Endodermal cell (in vitro differentiated cells): ENCODE results near the gene CAMTA1. TPM values are rescaled to one million over a fixed set of nuclear protein-coding genes. Genes with fewer than 3 reads are reported as not detected.

ENCODE experiments used
- DNase-seq: peaks from one replicate; pipeline ENCODE4 v3.0.0-alpha.2; 2017
- H3K27ac ChIP-seq: 2 replicates; pipeline ENCODE4 v1.5.1; 2013; ENCODE audit warnings: mild to moderate bottlenecking, low read depth, low read length, moderate library complexity
- H3K27me3 ChIP-seq: 2 replicates; pipeline ENCODE4 v1.6.1; 2013; ENCODE audit warnings: mild to moderate bottlenecking, low read length, moderate library complexity; ENCODE audit not compliant: insufficient read depth, control insufficient read depth, poor library complexity, severe bottlenecking
- H3K36me3 ChIP-seq: 2 replicates; pipeline ENCODE4 v1.7.0; 2013; ENCODE audit warnings: mild to moderate bottlenecking, low read length, moderate library complexity; ENCODE audit not compliant: control insufficient read depth, insufficient read depth
- H3K4me1 ChIP-seq: one replicate; pipeline ENCODE4 v1.7.0; 2013; ENCODE audit warnings: low read length; ENCODE audit not compliant: control insufficient read depth, insufficient read depth
- H3K4me3 ChIP-seq: 2 replicates; pipeline ENCODE4 v1.5.1; 2013; ENCODE audit warnings: mild to moderate bottlenecking, low read length, moderate library complexity
- H3K9ac ChIP-seq: 2 replicates; pipeline ENCODE4 v1.6.1; 2013; ENCODE audit warnings: mild to moderate bottlenecking, low read length, moderate library complexity; ENCODE audit not compliant: poor library complexity, severe bottlenecking; ENCODE audit errors: extremely low read depth
- H3K9me3 ChIP-seq: 2 replicates; pipeline ENCODE4 v1.6.1; 2013; ENCODE audit warnings: mild to moderate bottlenecking, low read length, moderate library complexity; ENCODE audit not compliant: control insufficient read depth
- H3K27ac Mint-ChIP-seq: 2 replicates; pipeline ENCODE4 v1.8.0; 2020; ENCODE audit warnings: mixed read lengths
- H3K27me3 Mint-ChIP-seq: 2 replicates; pipeline ENCODE4 v1.8.0; 2021; ENCODE audit warnings: mild to moderate bottlenecking, mixed read lengths; ENCODE audit not compliant: insufficient read depth
- H3K36me3 Mint-ChIP-seq: 2 replicates; pipeline ENCODE4 v1.8.0; 2020; ENCODE audit warnings: low read depth, mixed read lengths
- H3K4me1 Mint-ChIP-seq: 2 replicates; pipeline ENCODE4 v1.8.0; 2020; ENCODE audit warnings: mixed read lengths
- H3K4me3 Mint-ChIP-seq: 2 replicates; pipeline ENCODE4 v1.8.0; 2020; ENCODE audit warnings: mild to moderate bottlenecking, moderate library complexity, mixed read lengths
- H3K9me3 Mint-ChIP-seq: 2 replicates; pipeline ENCODE4 v1.8.0; 2020; ENCODE audit warnings: mild to moderate bottlenecking, mixed read lengths
- CTCF ChIP-seq: fragments of 200-600 bp; sonication (generic); conservative IDR thresholded peaks from 2 replicates; pipeline ENCODE4 v1.5.0; 2021; ENCODE audit warnings: antibody characterized with exemption, mild to moderate bottlenecking
- WGBS, 2 experiments: methylation state at CpG; one replicate each; pipeline versions ENCODE4 v1.1.5 to v1.1.7; 2013; ENCODE audit warnings: missing lambda C conversion rate in 2 of 2, mixed read lengths in 1 of 2; ENCODE audit not compliant: insufficient coverage in 1 of 2, insufficient read length in 1 of 2; 5-methylcytosine and 5-hydroxymethylcytosine counted together
- total RNA-seq, 2 donors: library from RNA; stranded (reverse); fragmentation: NEBNext Ultra II Directional in 1 of 2; extraction: Animal tissue kit (Norgen Biotek cat#: 25700) in 1 of 2; gene quantifications; 2 replicates in 1 of 2; 3 replicates in 1 of 2; pipeline ENCODE4 v1.2.1, GENCODE V29; 2021

Gene CAMTA1
- total RNA-seq, 2 donors from 2014 or later, result 123 to 137 TPM

GRCh38 chr1:7344299-7344698, 559.0 kb downstream of the CAMTA1 start:
- Histone ChIP-seq H3K9me3 (no peaks in the 10 kb centered on the region), H3K9ac (no peak overlapping the region), H3K4me3 (no peak overlapping the region), H3K27me3 (no peaks in the 10 kb centered on the region), H3K36me3 (no peaks in the 10 kb centered on the region), H3K4me1 (no peaks in the 10 kb centered on the region), H3K27ac (no peak overlapping the region)
- Mint-ChIP-seq H3K27ac (no peak overlapping the region), H3K4me3 (no peak overlapping the region), H3K9me3 (no peaks in the 10 kb centered on the region), H3K27me3 (no peaks in the 10 kb centered on the region), H3K4me1 (peaks cover 2% of the 10 kb centered on the region), H3K36me3 (no peaks in the 10 kb centered on the region)
- WGBS, 2 experiments, result 63 to 90% methylated on average over 1 to 2 of the region's 2 CpGs
- no peak for TF ChIP-seq CTCF
- no peak for DNase-seq

GRCh38 chr1:7345516-7345915, 560.3 kb downstream of the CAMTA1 start:
- Histone ChIP-seq H3K9ac (no peak overlapping the region), H3K4me1 (no peaks in the 10 kb centered on the region), H3K36me3 (no peaks in the 10 kb centered on the region), H3K4me3 (no peak overlapping the region), H3K9me3 (no peaks in the 10 kb centered on the region), H3K27me3 (no peaks in the 10 kb centered on the region), H3K27ac (no peak overlapping the region)
- no peaks in the 10 kb centered on the region for H3K36me3 Mint-ChIP-seq
- H3K4me3 Mint-ChIP-seq, result no peak overlapping the region
- no peaks in the 10 kb centered on the region for H3K27me3 Mint-ChIP-seq
- no peak for TF ChIP-seq CTCF
- 89% methylated on average over 3 of the region's 3 CpGs for WGBS, 2 experiments
- peaks cover 2% of the 10 kb centered on the region for H3K4me1 Mint-ChIP-seq
- H3K27ac Mint-ChIP-seq, result no peak overlapping the region
- DNase-seq, result no peak
- H3K9me3 Mint-ChIP-seq, result no peaks in the 10 kb centered on the region

GRCh38 chr1:7346070-7346596, 560.9 kb downstream of the CAMTA1 start:
- H3K9me3 ChIP-seq, result no peaks in the 10 kb centered on the region
- peak; percentile 44 for TF ChIP-seq CTCF
- no peak overlapping the region for H3K27ac Mint-ChIP-seq
- DNase-seq, result peak; percentile 60
- WGBS, 2 experiments, result 88 to 94% methylated on average over 3 of the region's 3 CpGs
- H3K27me3 Mint-ChIP-seq, result no peaks in the 10 kb centered on the region
- no peak overlapping the region for H3K4me3 Mint-ChIP-seq
- H3K27ac ChIP-seq, result no peak overlapping the region
- no peaks in the 10 kb centered on the region for H3K36me3 ChIP-seq
- peaks cover 2% of the 10 kb centered on the region for H3K4me1 Mint-ChIP-seq
- H3K36me3 Mint-ChIP-seq, result no peaks in the 10 kb centered on the region
- no peak overlapping the region for H3K9ac ChIP-seq
- no peaks in the 10 kb centered on the region for H3K9me3 Mint-ChIP-seq
- H3K4me3 ChIP-seq, result no peak overlapping the region
- no peaks in the 10 kb centered on the region for H3K4me1 ChIP-seq
- H3K27me3 ChIP-seq, result no peaks in the 10 kb centered on the region
